Left kidney (tissue), 2 donors: ENCODE results near the gene PRMT5. TPM values are rescaled to one million over a fixed set of nuclear protein-coding genes. Genes with fewer than 3 reads are reported as not detected.

Experiments
- DNase-seq: peaks from one replicate; pipeline ENCODE4 v3.0.0-alpha.2; 2013
- polyA plus RNA-seq: library from polyadenylated mRNA; unstranded; fragments of 120-200 nt; gene quantifications from one replicate; pipeline ENCODE4 v1.2.1, GENCODE V29; 2013; ENCODE audit not compliant: insufficient read length

Gene PRMT5
- polyA plus RNA-seq, 1 donor, result 185 TPM

- DNase-seq, result no peak
Observed at GRCh38 chr14:22877000-22877501, 52.1 kb downstream of the PRMT5 start.

- DNase-seq, result no peak
Observed at GRCh38 chr14:22875748-22876319, 53.3 kb downstream of the PRMT5 start.

- DNase-seq, result no peak
Observed at GRCh38 chr14:22875003-22875747, 54.0 kb downstream of the PRMT5 start.

- no peak for DNase-seq
Observed at GRCh38 chr14:22872833-22873520, 56.2 kb downstream of the PRMT5 start.

GRCh38 chr14:22872033-22872832 lies 56.9 kb downstream of the PRMT5 start:
- DNase-seq, result peak; percentile 92

- peak; percentile 91 for DNase-seq
Observed at GRCh38 chr14:22871224-22872032, 57.7 kb downstream of the PRMT5 start, which contains the start of gene LRP10. LRP10 (plus strand) TSS chr14:22871740; CDS start chr14:22872304, 564 bp downstream.

GRCh38 chr14:22870811-22871223 lies 58.4 kb downstream of the PRMT5 start:
- no peak for DNase-seq

Other genes with a start within 250 kb of the PRMT5 start
- 153 TPM for gene OXA1L, start 162.7 kb downstream of the PRMT5 start, polyA plus RNA-seq
- 112 TPM for gene SLC7A7, start 113.9 kb downstream of the PRMT5 start, polyA plus RNA-seq
- gene MRPL52, start 99.5 kb downstream of the PRMT5 start, polyA plus RNA-seq, result 81.9 TPM
- gene MMP14, start 92.8 kb downstream of the PRMT5 start, polyA plus RNA-seq, result 125 TPM
- gene LRP10, start 57.6 kb downstream of the PRMT5 start, polyA plus RNA-seq, result 74.8 TPM
- gene REM2, start 46.2 kb downstream of the PRMT5 start, polyA plus RNA-seq, result 1.9 TPM
- gene RBM23, start 10.2 kb downstream of the PRMT5 start, polyA plus RNA-seq, result 132 TPM
- 77.6 TPM for gene HAUS4, start 27.7 kb upstream of the PRMT5 start, polyA plus RNA-seq
- gene AJUBA, start 53.2 kb upstream of the PRMT5 start, polyA plus RNA-seq, result 97.2 TPM
- gene C14orf93, start 80.8 kb upstream of the PRMT5 start, polyA plus RNA-seq, result 22.2 TPM
- gene PSMB5, start 105.5 kb upstream of the PRMT5 start, polyA plus RNA-seq, result 206 TPM
- not detected for gene PSMB11, start 112.8 kb upstream of the PRMT5 start, polyA plus RNA-seq
- gene CDH24, start 128.1 kb upstream of the PRMT5 start, polyA plus RNA-seq, result 28.7 TPM
- 365 TPM for gene ACIN1, start 165.8 kb upstream of the PRMT5 start, polyA plus RNA-seq
- gene C14orf119, start 166.1 kb upstream of the PRMT5 start, polyA plus RNA-seq, result 76.1 TPM
- not detected for gene CIROP, start 175.6 kb upstream of the PRMT5 start, polyA plus RNA-seq
- 0.08 TPM for gene CEBPE, start 189.9 kb upstream of the PRMT5 start, polyA plus RNA-seq